Measurements from ENCODE around the gene GABRR3.

GABRR3 gene

GRCh38 chr3:97960993-97961766 lies 73.9 kb downstream of the GABRR3 start:
- no peak for TF ChIP-seq ZNF274 (IDR thresholded peaks at IDR 0.05; ENCODE audit: low read depth, low read length)
- no peak overlapping the region for H3K4me3 ChIP-seq (ENCODE audit: low read length)

- TF ChIP-seq ZNF274 (IDR thresholded peaks at IDR 0.05; ENCODE audit: low read depth, low read length), result no peak
- no peak overlapping the region for H3K4me3 ChIP-seq (ENCODE audit: low read length)
Observed at GRCh38 chr3:97960551-97960950, 74.6 kb downstream of the GABRR3 start.

- no peak for TF ChIP-seq ZNF274 (IDR thresholded peaks at IDR 0.05; ENCODE audit: low read depth, low read length)
- H3K4me3 ChIP-seq (ENCODE audit: low read length), result no peak overlapping the region
Observed at GRCh38 chr3:97959872-97960271, 75.2 kb downstream of the GABRR3 start.

- no peak for TF ChIP-seq ZNF274 (IDR thresholded peaks at IDR 0.05; ENCODE audit: low read depth, low read length)
- no peak overlapping the region for H3K4me3 ChIP-seq (ENCODE audit: low read length)
Observed at GRCh38 chr3:97958796-97959195, 76.3 kb downstream of the GABRR3 start.

GRCh38 chr3:97958396-97958795 lies 76.7 kb downstream of the GABRR3 start:
- H3K4me3 ChIP-seq (ENCODE audit: low read length), result no peak overlapping the region
- no peak for TF ChIP-seq ZNF274 (IDR thresholded peaks at IDR 0.05; ENCODE audit: low read depth, low read length)

- H3K4me3 ChIP-seq (ENCODE audit: low read length), result no peak overlapping the region
- TF ChIP-seq ZNF274 (IDR thresholded peaks at IDR 0.05; ENCODE audit: low read depth, low read length), result no peak
Observed at GRCh38 chr3:97957617-97958311, 77.4 kb downstream of the GABRR3 start.

GRCh38 chr3:97956051-97956450 lies 79.1 kb downstream of the GABRR3 start:
- no peak overlapping the region for H3K4me3 ChIP-seq (ENCODE audit: low read length)
- TF ChIP-seq ZNF274 (IDR thresholded peaks at IDR 0.05; ENCODE audit: low read depth, low read length), result no peak

- no peak for TF ChIP-seq ZNF274 (IDR thresholded peaks at IDR 0.05; ENCODE audit: low read depth, low read length)
Observed at GRCh38 chr3:97954228-97954827, 80.8 kb downstream of the GABRR3 start.

GRCh38 chr3:97952872-97953271 lies 82.2 kb downstream of the GABRR3 start:
- no peak for TF ChIP-seq ZNF274 (IDR thresholded peaks at IDR 0.05; ENCODE audit: low read depth, low read length)
- H3K4me3 ChIP-seq (ENCODE audit: low read length), result no peak overlapping the region

More at GRCh38 chr3:97954228-97954827, 80.8 kb downstream of the GABRR3 start:
- no peak overlapping the region for H3K4me3 ChIP-seq (ENCODE audit: low read length)

- H3K4me3 ChIP-seq (ENCODE audit: low read length), result no peak overlapping the region
- TF ChIP-seq ZNF274 (IDR thresholded peaks at IDR 0.05; ENCODE audit: low read depth, low read length), result no peak
Observed at GRCh38 chr3:97952280-97952679, 82.8 kb downstream of the GABRR3 start.

GRCh38 chr3:97950360-97950759 lies 84.8 kb downstream of the GABRR3 start:
- no peak overlapping the region for H3K4me3 ChIP-seq (ENCODE audit: low read length)
- TF ChIP-seq ZNF274 (IDR thresholded peaks at IDR 0.05; ENCODE audit: low read depth, low read length), result no peak

- no peak for TF ChIP-seq ZNF274 (IDR thresholded peaks at IDR 0.05; ENCODE audit: low read depth, low read length)
- no peak overlapping the region for H3K4me3 ChIP-seq (ENCODE audit: low read length)
Observed at GRCh38 chr3:97949743-97950142, 85.4 kb downstream of the GABRR3 start.

GRCh38 chr3:97949110-97949485 lies 86.0 kb downstream of the GABRR3 start:
- no peak for TF ChIP-seq ZNF274 (IDR thresholded peaks at IDR 0.05; ENCODE audit: low read depth, low read length)
- H3K4me3 ChIP-seq (ENCODE audit: low read length), result no peak overlapping the region

GRCh38 chr3:97948351-97949109 lies 86.6 kb downstream of the GABRR3 start:
- no peak for TF ChIP-seq ZNF274 (IDR thresholded peaks at IDR 0.05; ENCODE audit: low read depth, low read length)

More at GRCh38 chr3:97948351-97949109, 86.6 kb downstream of the GABRR3 start:
- H3K4me3 ChIP-seq (ENCODE audit: low read length), result no peak overlapping the region

Measured in GM08714 (cell line).